ENCODE results near the gene CMC1.

CMC1 gene

DNA sequence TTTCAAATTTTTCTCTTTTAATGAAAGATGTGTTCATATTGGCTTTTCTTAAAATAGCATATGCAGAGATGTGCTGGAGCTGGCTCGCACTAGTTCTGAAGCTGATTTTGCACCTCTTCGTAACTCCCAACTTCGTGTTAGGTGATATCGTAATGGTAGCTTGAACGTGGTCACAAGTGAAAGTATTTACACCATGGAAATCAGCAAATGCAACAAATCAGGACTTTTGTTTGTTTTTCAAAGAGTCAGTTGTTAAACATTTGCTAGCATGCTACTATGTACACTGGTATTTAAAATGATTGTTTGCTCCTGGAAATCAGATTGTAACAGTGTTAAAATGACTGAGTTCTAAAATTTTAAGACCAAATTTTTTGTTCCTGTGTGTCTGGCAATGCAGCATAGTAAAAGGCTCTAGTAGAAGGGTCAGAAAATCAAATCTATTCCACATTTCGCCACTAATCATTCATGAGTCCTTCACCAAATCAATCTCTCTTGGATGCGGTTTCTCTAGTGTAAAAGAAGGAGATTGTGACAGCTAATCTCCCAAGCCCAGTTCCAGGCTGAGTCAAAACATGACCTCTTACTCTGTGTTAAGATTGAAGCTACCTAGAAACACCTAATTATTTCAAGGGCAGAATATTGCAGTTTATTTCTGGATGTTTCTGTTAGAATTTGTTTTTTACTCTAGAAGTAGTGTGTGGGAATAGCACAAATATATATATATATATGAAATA lies 34.3 kb upstream of the CMC1 start:
- intact Hi-C loops (cut with DNase I; ENCODE audit: low total_unique reads) = no loop called here
- no peak for DNase-seq

DNA sequence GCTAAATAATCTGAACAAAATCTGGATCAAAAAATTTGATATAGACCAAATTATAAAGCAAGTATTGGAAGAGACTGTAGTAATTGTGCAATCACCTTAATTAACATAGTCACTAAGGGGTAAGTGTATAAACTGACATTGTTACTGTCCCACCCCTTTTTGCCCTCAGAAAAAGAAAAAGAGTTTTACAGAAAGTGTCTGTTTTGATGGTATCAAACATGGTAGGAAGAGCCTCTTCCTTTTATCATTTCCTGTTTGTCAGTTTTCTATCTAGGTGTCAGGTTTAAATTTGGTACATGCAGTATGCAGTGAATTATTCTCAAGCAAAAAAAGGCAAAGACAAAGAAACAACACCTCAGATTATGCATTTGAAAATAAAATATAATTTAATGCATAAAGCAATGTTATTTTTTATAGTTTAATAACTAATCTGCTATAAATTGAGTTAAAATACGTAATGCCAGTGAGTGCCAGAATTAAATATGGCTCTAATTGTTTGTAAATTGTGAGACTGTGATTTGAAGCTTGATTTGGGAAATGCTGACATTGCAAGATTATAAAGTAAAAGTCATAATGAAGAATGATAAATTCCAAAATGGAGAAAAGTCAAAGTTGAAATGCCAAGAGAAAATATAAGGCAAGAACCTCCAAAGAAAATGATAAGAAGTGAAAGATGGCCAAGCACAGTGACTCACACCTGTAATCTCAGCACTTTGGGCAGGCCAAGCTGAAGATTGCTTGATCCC lies 30.3 kb upstream of the CMC1 start:
- TF ChIP-seq, protein P1, sequence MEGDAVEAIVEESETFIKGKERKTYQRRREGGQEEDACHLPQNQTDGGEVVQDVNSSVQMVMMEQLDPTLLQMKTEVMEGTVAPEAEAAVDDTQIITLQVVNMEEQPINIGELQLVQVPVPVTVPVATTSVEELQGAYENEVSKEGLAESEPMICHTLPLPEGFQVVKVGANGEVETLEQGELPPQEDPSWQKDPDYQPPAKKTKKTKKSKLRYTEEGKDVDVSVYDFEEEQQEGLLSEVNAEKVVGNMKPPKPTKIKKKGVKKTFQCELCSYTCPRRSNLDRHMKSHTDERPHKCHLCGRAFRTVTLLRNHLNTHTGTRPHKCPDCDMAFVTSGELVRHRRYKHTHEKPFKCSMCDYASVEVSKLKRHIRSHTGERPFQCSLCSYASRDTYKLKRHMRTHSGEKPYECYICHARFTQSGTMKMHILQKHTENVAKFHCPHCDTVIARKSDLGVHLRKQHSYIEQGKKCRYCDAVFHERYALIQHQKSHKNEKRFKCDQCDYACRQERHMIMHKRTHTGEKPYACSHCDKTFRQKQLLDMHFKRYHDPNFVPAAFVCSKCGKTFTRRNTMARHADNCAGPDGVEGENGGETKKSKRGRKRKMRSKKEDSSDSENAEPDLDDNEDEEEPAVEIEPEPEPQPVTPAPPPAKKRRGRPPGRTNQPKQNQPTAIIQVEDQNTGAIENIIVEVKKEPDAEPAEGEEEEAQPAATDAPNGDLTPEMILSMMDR (IDR thresholded peaks at IDR 0.05) = no peak
- intact Hi-C loops (cut with DNase I; ENCODE audit: low total_unique reads) = no loop called here
- H3K4me1 ChIP-seq = no peaks in the 10 kb centered on the region
- no peak for DNase-seq
- H3K36me3 ChIP-seq = no peaks in the 10 kb centered on the region
- H3K4me3 ChIP-seq = no peak overlapping the region
- peaks cover 0 to 26% (median 6%) of the 10 kb centered on the region in 3 donors for H3K9me3 ChIP-seq
- H3K27me3 ChIP-seq = no peaks in the 10 kb centered on the region
- no peak overlapping the region for H3K27ac ChIP-seq

More for the DNA sequence above, 34.3 kb upstream of the CMC1 start:
- Histone ChIP-seq H3K36me3 (no peaks in the 10 kb centered on the region), H3K27ac (no peak overlapping the region), H3K9me3 (no peaks in the 10 kb centered on the region), H3K4me1 (peaks cover 0 to 6% (median 0%) of the 10 kb centered on the region in 4 donors), H3K27me3 (no peaks in the 10 kb centered on the region), H3K4me3 (no peak overlapping the region)
- TF ChIP-seq, protein P1 (IDR thresholded peaks at IDR 0.05) = no peak

DNA sequence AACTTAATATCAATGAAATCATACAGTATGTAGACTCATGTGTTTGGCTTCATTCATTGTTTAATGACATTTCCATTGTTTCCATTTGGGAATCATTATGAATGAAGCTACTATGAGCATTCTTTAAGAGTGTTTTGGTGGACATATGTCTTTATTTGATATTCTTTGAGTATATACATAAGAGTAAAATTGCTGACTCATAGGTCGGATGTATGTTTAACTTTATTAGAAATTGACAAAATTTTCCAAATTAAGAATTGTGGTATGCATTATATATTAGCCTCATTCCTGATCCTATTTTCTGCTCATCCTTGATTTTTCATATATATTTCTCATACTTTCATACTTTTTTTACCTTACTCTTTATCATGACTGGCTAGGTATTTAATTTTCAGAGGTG lies 28.7 kb upstream of the CMC1 start:
- DNase-seq = no peak
- Histone ChIP-seq H3K27me3 (no peaks in the 10 kb centered on the region), H3K9me3 (peaks cover 0 to 26% (median 6%) of the 10 kb centered on the region in 3 donors), H3K36me3 (no peaks in the 10 kb centered on the region), H3K4me3 (no peak overlapping the region), H3K27ac (no peak overlapping the region), H3K4me1 (no peaks in the 10 kb centered on the region)
- TF ChIP-seq, protein P1 (IDR thresholded peaks at IDR 0.05) = no peak
- intact Hi-C loops (cut with DNase I; ENCODE audit: low total_unique reads) = no loop called here

DNA sequence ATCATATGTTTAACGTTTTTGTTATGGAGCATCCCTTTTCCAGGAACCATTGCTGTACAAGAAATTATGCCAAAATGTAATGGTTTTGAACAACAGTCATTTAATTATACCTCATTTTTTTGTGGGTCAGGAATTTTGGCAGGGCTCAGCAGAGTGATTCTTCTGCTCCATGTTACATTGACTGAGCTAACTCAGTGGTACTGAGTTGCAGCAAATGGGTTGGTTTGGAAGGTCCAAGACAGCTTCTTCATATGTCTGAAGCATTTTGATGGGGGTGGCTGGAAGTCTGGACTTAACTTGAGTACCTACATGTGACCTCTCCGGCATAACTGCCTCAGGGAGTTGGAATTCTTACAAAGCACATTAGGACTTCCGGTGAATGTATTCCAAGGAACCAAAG lies 26.0 kb upstream of the CMC1 start:
- TF ChIP-seq, protein P1 (IDR thresholded peaks at IDR 0.05) = no peak
- intact Hi-C loops (cut with DNase I; ENCODE audit: low total_unique reads) = no loop called here

DNA sequence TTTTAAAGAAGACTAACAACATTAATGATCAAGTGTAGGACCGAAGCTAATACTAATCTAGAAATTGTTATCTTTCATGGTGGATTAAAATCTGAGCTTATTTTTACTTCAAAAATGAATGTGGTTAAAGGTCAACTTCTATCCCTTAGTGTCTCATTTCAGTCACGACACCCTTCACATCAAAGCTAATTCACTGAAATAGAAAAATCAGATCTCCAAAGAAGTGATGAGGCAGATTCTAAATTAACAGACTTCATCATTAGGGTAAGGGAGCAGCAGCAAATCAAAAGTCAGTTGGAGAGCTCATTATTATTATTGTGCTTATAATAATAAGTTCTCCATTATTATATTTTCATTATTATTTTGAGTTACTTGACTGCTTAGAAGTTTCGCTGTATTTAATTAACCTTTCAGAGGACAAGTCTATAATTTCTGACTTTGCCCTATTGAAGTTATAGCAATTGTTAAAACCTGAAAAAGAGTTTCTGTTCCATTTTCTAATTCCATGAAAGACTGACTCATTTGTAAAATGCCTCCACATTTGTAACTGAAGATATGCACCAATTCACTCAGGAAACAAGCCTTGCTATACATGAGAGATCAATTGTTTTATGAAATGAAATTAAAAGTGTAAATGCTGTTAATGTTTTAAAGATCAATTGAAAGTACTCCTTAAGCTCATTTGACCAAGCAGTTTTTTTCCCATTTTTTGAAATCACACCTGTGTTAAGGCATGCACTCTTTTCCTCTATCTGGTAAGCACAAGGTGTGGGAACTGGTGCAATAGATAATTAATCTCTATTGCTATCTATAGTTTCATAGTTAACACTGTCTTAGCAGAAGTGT lies 23.1 kb upstream of the CMC1 start:
- Histone ChIP-seq H3K9me3 (peaks cover 0 to 21% (median 6%) of the 10 kb centered on the region in 3 donors), H3K4me1 (no peaks in the 10 kb centered on the region), H3K27me3 (no peaks in the 10 kb centered on the region), H3K27ac (no peak overlapping the region), H3K4me3 (no peak overlapping the region), H3K36me3 (no peaks in the 10 kb centered on the region)
- no peak for DNase-seq
- intact Hi-C loops (cut with DNase I; ENCODE audit: low total_unique reads) = no loop called here
- TF ChIP-seq, protein P1 (IDR thresholded peaks at IDR 0.05) = no peak

More for the DNA sequence above, 26.0 kb upstream of the CMC1 start:
- Histone ChIP-seq H3K27ac (no peak overlapping the region), H3K4me3 (no peak overlapping the region), H3K9me3 (peaks cover 0 to 26% (median 6%) of the 10 kb centered on the region in 3 donors), H3K27me3 (no peaks in the 10 kb centered on the region), H3K4me1 (no peaks in the 10 kb centered on the region), H3K36me3 (no peaks in the 10 kb centered on the region)
- no peak for DNase-seq

All from tibial artery (tissue), 4 donors.